Embryonic facial prominence (tissue), 1 donor: ENCODE measurements around the gene UNC13A.
A peak's percentile ranks its signal among the peaks of the same experiment; 100 is the strongest.
"Not testable (repeated sequence)": the region's sequence is repeated elsewhere in the genome, so short reads cannot be mapped to it uniquely, and the experiment has no call there.

Experiments
- DNase-seq: peaks from one replicate; pipeline ENCODE4 v3.0.0-alpha.2; 2016; ENCODE audit errors: extremely low spot score

UNC13A gene

DNA sequence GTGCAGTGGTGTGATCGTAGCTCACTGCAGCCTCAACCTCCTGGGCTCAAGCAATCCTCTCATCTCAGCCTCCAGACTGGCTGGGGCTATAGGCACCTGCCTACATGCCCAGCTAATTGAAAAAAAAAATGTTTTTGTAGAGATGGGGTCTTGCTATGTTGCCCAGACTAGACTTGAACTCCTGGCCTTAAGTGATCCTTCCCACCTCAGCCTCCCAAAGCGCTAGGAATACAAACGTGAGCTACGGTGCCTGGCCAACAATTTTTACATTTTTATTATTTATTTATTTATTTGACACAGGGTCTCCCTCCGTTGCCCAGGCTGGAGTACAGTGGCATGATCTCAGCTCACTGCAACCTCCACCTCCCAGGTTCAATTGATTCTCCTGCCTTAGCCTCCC, 117.9 kb downstream of the UNC13A start:
- DNase-seq, result not testable (repeated sequence)

DNA sequence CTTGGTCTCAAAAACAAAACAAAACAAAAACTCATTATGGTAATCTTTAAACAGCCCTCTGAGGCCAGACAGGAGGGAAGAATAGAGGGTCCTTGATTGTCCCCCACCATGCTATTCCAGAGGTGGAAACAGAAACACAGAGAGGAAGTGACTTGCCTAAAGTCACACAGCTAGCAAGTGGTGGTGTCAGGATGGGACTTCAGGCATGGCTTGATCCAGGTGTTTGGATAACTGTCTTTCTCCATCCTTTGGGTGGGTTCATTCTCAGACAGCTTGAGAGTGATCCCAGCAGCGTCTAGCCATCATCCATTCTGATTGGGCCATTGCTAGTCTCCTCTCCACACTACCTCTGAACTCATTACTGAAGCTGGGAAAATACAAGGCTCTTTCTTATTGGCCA, 120.2 kb downstream of the UNC13A start:
- no peak for DNase-seq

GRCh38 chr19:17565611-17566010, 122.5 kb downstream of the UNC13A start:
- DNase-seq, result no peak

DNA sequence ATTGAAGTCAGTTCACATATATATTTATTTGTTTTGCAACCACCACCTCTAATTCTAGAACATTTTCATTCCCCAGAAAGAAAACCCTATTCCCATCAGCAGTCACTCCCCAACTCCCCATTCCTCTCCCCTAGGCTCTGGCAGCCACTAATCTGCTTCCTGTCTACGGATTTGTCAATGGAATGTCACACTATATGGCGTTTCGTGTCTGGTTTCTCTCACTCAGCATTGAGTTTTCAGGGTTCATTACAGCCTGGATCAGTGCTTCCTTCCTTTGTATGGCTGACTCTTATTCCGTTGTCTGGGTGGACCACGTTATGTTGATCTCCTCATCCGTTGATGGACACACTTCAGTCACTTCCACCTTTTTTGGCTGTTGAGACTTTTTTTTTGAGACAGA, 123.4 kb downstream of the UNC13A start:
- DNase-seq, result no peak

DNA sequence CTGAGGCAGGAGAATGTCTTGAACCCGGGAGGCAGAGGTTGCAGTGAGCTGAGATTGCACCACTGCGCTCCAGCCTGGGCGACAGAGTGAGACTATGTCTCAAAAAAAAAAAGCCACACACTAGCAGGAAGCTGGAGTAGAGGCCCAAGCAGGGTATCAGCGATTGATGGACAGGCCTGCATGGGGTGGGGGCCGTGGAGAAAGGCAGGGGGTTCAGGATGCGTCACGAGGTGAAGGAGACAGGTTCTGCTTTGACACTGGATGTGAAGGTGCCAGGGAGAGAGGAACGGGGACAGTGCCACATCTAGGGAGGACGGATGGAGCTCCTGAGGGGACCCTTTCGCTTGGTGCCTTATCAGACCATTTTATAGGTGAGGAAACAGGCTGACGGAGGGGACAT, 125.6 kb downstream of the UNC13A start:
- DNase-seq, result no peak

- no peak for DNase-seq
Observed at GRCh38 chr19:17562097-17562496, 126.1 kb downstream of the UNC13A start.

GRCh38 chr19:17560205-17560595, 128.0 kb downstream of the UNC13A start:
- DNase-seq, result no peak

GRCh38 chr19:17557466-17557865, 130.7 kb downstream of the UNC13A start:
- no peak for DNase-seq

- DNase-seq, result no peak
Observed at GRCh38 chr19:17556995-17557394, 131.2 kb downstream of the UNC13A start.

- no peak for DNase-seq
Observed at GRCh38 chr19:17555929-17556813, 132.0 kb downstream of the UNC13A start.

- peak; percentile 94 for DNase-seq
Observed at GRCh38 chr19:17555480-17555928, 132.7 kb downstream of the UNC13A start, which contains the start of gene COLGALT1. COLGALT1 (plus strand) TSS chr19:17555649; CDS start chr19:17555714, 65 bp downstream.

GRCh38 chr19:17554968-17555479, 133.1 kb downstream of the UNC13A start:
- no peak for DNase-seq

DNA sequence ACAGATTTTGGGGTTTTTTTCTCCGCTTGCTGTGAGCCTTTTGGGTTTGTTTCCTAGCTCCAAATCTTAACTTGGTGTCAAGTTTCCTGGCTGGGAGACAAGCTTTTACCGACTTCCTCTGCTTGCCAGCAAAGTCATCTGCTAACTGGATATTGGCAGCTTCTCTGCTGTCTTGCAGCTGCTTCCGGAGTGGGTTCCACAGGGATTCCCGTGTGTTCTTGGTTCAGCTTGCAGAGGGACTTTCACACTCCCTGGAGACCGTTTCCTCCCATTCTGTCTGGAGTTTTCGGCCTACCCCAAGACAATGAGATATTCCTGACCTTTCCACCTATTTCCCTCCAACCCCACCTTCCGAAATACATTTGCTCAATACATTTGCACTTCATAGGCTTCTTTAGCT, 134.9 kb downstream of the UNC13A start:
- peak; percentile 43 for DNase-seq

DNA sequence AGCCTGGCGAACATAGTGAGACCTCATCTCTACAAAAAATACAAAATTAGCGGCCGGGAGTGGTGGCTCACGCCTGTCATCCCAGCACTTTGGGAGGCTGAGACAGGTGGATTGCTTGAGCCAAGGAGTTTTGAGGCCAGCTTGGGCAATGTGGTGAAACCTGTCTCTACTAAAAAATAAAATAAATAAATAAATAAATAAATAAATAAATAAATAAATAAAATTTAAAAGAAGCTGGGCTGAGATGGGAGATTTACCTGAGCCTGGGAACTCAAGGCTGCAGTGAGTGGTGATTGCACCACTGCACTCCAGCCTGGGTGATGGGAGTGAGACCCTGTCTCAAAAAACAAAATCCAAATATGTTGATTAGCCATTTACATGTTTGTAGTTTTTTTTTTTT, 135.4 kb downstream of the UNC13A start:
- not testable (repeated sequence) for DNase-seq
